IPS-18a (cell line): Measurements from ENCODE around the gene SLK.

Source experiments
- H3K27ac ChIP-seq: one replicate; pipeline ENCODE4 v1.5.1; 2013; ENCODE audit warnings: low read length
- H3K27me3 ChIP-seq: one replicate; pipeline ENCODE4 v1.6.1; 2013; ENCODE audit warnings: mild to moderate bottlenecking, low read length; ENCODE audit not compliant: control insufficient read depth, insufficient read depth
- H3K36me3 ChIP-seq: one replicate; pipeline ENCODE4 v1.6.1; 2013; ENCODE audit warnings: low read depth, low read length; ENCODE audit not compliant: control insufficient read depth
- H3K4me1 ChIP-seq: one replicate; pipeline ENCODE4 v1.6.1; 2013; ENCODE audit warnings: low read depth, low read length; ENCODE audit not compliant: control insufficient read depth
- H3K4me3 ChIP-seq: one replicate; pipeline ENCODE4 v1.5.1; 2013; ENCODE audit warnings: low read length
- H3K9ac ChIP-seq: one replicate; pipeline ENCODE4 v1.6.1; 2013; ENCODE audit warnings: mild to moderate bottlenecking, low read length, moderate library complexity
- H3K9me3 ChIP-seq: one replicate; pipeline ENCODE4 v1.6.1; 2013; ENCODE audit warnings: low read depth, low read length; ENCODE audit not compliant: control insufficient read depth

The SLK gene

GRCh38 chr10:104066945-104067344 lies 100.0 kb downstream of the SLK start:
- Histone ChIP-seq H3K4me1 (peaks cover 36% of the 10 kb centered on the region), H3K27ac (no peak overlapping the region), H3K9ac (peak overlapping the region; percentile 54), H3K36me3 (no peaks in the 10 kb centered on the region), H3K4me3 (peak overlapping the region; percentile 31), H3K27me3 (no peaks in the 10 kb centered on the region), H3K9me3 (no peaks in the 10 kb centered on the region)

- peak overlapping the region; percentile 31 for H3K4me3 ChIP-seq
- peak overlapping the region; percentile 54 for H3K9ac ChIP-seq
- no peaks in the 10 kb centered on the region for H3K27me3 ChIP-seq
- H3K9me3 ChIP-seq, result no peaks in the 10 kb centered on the region
- peak overlapping the region; percentile 56 for H3K27ac ChIP-seq
- peaks cover 36% of the 10 kb centered on the region for H3K4me1 ChIP-seq
- no peaks in the 10 kb centered on the region for H3K36me3 ChIP-seq
These were observed 100.6 kb downstream of the SLK start for GRCh38 chr10:104067525-104067924.

- H3K36me3 ChIP-seq, result no peaks in the 10 kb centered on the region
- H3K27ac ChIP-seq, result no peak overlapping the region
- no peak overlapping the region for H3K4me3 ChIP-seq
- no peaks in the 10 kb centered on the region for H3K9me3 ChIP-seq
- no peaks in the 10 kb centered on the region for H3K27me3 ChIP-seq
- H3K4me1 ChIP-seq, result peaks cover 36% of the 10 kb centered on the region
- H3K9ac ChIP-seq, result no peak overlapping the region
These were observed 102.7 kb downstream of the SLK start for GRCh38 chr10:104069613-104070012.

- Histone ChIP-seq H3K9me3 (no peaks in the 10 kb centered on the region), H3K27me3 (no peaks in the 10 kb centered on the region), H3K36me3 (no peaks in the 10 kb centered on the region), H3K27ac (no peak overlapping the region), H3K9ac (no peak overlapping the region), H3K4me3 (no peak overlapping the region), H3K4me1 (peaks cover 37% of the 10 kb centered on the region)
These were observed 105.8 kb downstream of the SLK start for GRCh38 chr10:104072786-104073185.

GRCh38 chr10:104074505-104074904 lies 107.6 kb downstream of the SLK start:
- Histone ChIP-seq H3K9ac (no peak overlapping the region), H3K27me3 (no peaks in the 10 kb centered on the region)

GRCh38 chr10:104076743-104077160 lies 109.8 kb downstream of the SLK start:
- Histone ChIP-seq H3K27ac (peak overlapping the region; percentile 2), H3K4me1 (peaks cover 30% of the 10 kb centered on the region), H3K9me3 (no peaks in the 10 kb centered on the region), H3K36me3 (no peaks in the 10 kb centered on the region), H3K27me3 (no peaks in the 10 kb centered on the region), H3K9ac (no peak overlapping the region), H3K4me3 (no peak overlapping the region)

More at GRCh38 chr10:104074505-104074904, 107.6 kb downstream of the SLK start:
- Histone ChIP-seq H3K36me3 (no peaks in the 10 kb centered on the region), H3K9me3 (no peaks in the 10 kb centered on the region), H3K4me3 (no peak overlapping the region), H3K27ac (no peak overlapping the region), H3K4me1 (peaks cover 24% of the 10 kb centered on the region)

GRCh38 chr10:104077247-104077646 lies 110.3 kb downstream of the SLK start:
- Histone ChIP-seq H3K27ac (no peak overlapping the region), H3K36me3 (no peaks in the 10 kb centered on the region), H3K27me3 (no peaks in the 10 kb centered on the region), H3K4me1 (peaks cover 30% of the 10 kb centered on the region), H3K9me3 (no peaks in the 10 kb centered on the region), H3K9ac (no peak overlapping the region), H3K4me3 (no peak overlapping the region)

GRCh38 chr10:104077663-104078151 lies 110.8 kb downstream of the SLK start:
- H3K36me3 ChIP-seq, result no peaks in the 10 kb centered on the region
- H3K27me3 ChIP-seq, result no peaks in the 10 kb centered on the region
- no peak overlapping the region for H3K9ac ChIP-seq
- H3K27ac ChIP-seq, result no peak overlapping the region
- H3K4me3 ChIP-seq, result no peak overlapping the region
- peaks cover 30% of the 10 kb centered on the region for H3K4me1 ChIP-seq
- H3K9me3 ChIP-seq, result no peaks in the 10 kb centered on the region
